ENCODE measurements around the gene ADAMTS6.
"Not testable (repeated sequence)": the region's sequence is repeated elsewhere in the genome, so short reads cannot be mapped to it uniquely, and the experiment has no call there.

ADAMTS6 gene

GRCh38 chr5:65489119-65489518 is 7.4 kb upstream of the ADAMTS6 start:
- no peak overlapping the region for H3K4me3 ChIP-seq (ENCODE audit: low read depth, low read length)
- TF ChIP-seq CTCF (conservative IDR thresholded peaks at IDR 0.05; ENCODE audit: low read depth, low read length): no peak
- DNase-seq (ENCODE audit: low read depth): no peak

- TF ChIP-seq CTCF (conservative IDR thresholded peaks at IDR 0.05; ENCODE audit: low read depth, low read length): peak; percentile 23
- not testable (repeated sequence) for H3K4me3 ChIP-seq (ENCODE audit: low read depth, low read length); DNase-seq (ENCODE audit: low read depth)
These were observed 6.4 kb upstream of the ADAMTS6 start for GRCh38 chr5:65488038-65488687.

GRCh38 chr5:65486803-65487202 is 5.1 kb upstream of the ADAMTS6 start:
- DNase-seq (ENCODE audit: low read depth); H3K4me3 ChIP-seq (ENCODE audit: low read depth, low read length): not testable (repeated sequence)

- no peak for DNase-seq (ENCODE audit: low read depth)
- no peak overlapping the region for H3K4me3 ChIP-seq (ENCODE audit: low read depth, low read length)
- TF ChIP-seq CTCF (conservative IDR thresholded peaks at IDR 0.05; ENCODE audit: low read depth, low read length): no peak
These were observed 3.7 kb upstream of the ADAMTS6 start for GRCh38 chr5:65485405-65485804.

- TF ChIP-seq CTCF (conservative IDR thresholded peaks at IDR 0.05; ENCODE audit: low read depth, low read length): peak; percentile 54
- H3K4me3 ChIP-seq (ENCODE audit: low read depth, low read length): peak overlapping the region; percentile 64
- peak; percentile 88 for DNase-seq (ENCODE audit: low read depth)
These were observed 2.0 kb upstream of the ADAMTS6 start for GRCh38 chr5:65483546-65484346.

GRCh38 chr5:65482736-65483545 is 1.2 kb upstream of the ADAMTS6 start:
- peak; percentile 81 for DNase-seq (ENCODE audit: low read depth)
- H3K4me3 ChIP-seq (ENCODE audit: low read depth, low read length): peak overlapping the region; percentile 64

More at GRCh38 chr5:65482736-65483545, 1.2 kb upstream of the ADAMTS6 start:
- TF ChIP-seq CTCF (conservative IDR thresholded peaks at IDR 0.05; ENCODE audit: low read depth, low read length): no peak

All from choroid plexus epithelial cell (primary cell).